Measurements from ENCODE around the gene LDHD. TPM values are rescaled to one million over a fixed set of nuclear protein-coding genes. Genes with fewer than 3 reads are reported as not detected.

Gene LDHD
- total and polyA plus RNA-seq, 2 of the 13 experiments (the other 11 are each of a cell fraction or from before 2014, with no cell fraction given), result 9.1 to 9.8 TPM

GRCh38 chr16:75130150-75130771 is 13.7 kb upstream of the LDHD start (continued):
- TF ChIP-seq RCOR2 (CRISPR knock-in tag; IDR thresholded peaks at IDR 0.05) (0 out of 2 replicates have a peak, but pooled peaks have one; percentile 15), MYC (CRISPR knock-in tag; IDR thresholded peaks at IDR 0.05; ENCODE audit: borderline replicate concordance) (no peak), TEAD3 (CRISPR knock-in tag; optimal IDR thresholded peaks at IDR 0.05; ENCODE audit: borderline replicate concordance) (peak; percentile 34), CEBPG (CRISPR knock-in tag; IDR thresholded peaks at IDR 0.05) (peak; percentile 54), ZNF772 (CRISPR knock-in tag; IDR thresholded peaks at IDR 0.05) (0 out of 2 replicates have a peak, but pooled peaks have one; percentile 49), ZNF784 (CRISPR knock-in tag; IDR thresholded peaks at IDR 0.05; ENCODE audit: borderline replicate concordance) (peak; percentile 23; the same call in 1 of the 2 replicates), ZHX1 (CRISPR knock-in tag; IDR thresholded peaks at IDR 0.05; ENCODE audit: low read depth) (0 out of 2 replicates have a peak, but pooled peaks have one; percentile 35), THAP7 (CRISPR knock-in tag; IDR thresholded peaks at IDR 0.05) (peak; percentile 46; the same call in 1 of the 2 replicates), ZNF230 (CRISPR knock-in tag; IDR thresholded peaks at IDR 0.05) (0 out of 2 replicates have a peak, but pooled peaks have one; percentile 24), ARID3A (IDR thresholded peaks at IDR 0.05; ENCODE audit: low read depth, low read length) (no peak), ERF (CRISPR knock-in tag; IDR thresholded peaks at IDR 0.05) (peak; percentile 30), ETV5 (CRISPR knock-in tag; IDR thresholded peaks at IDR 0.05; ENCODE audit: borderline replicate concordance) (0 out of 2 replicates have a peak, but pooled peaks have one; percentile 10), ZC3H4 (CRISPR knock-in tag; IDR thresholded peaks at IDR 0.05; ENCODE audit: borderline replicate concordance) (no peak), JUN (CRISPR knock-in tag; IDR thresholded peaks at IDR 0.05) (no peak), KMT2B (CRISPR knock-in tag; IDR thresholded peaks at IDR 0.05) (0 out of 2 replicates have a peak, but pooled peaks have one; percentile 4), TFDP2 (CRISPR knock-in tag; IDR thresholded peaks at IDR 0.05) (no peak), HOXA9 (CRISPR knock-in tag; IDR thresholded peaks at IDR 0.05; ENCODE audit: borderline replicate concordance) (no peak), ZNF652 (CRISPR knock-in tag; IDR thresholded peaks at IDR 0.05; ENCODE audit: borderline replicate concordance, low read depth) (0 out of 2 replicates have a peak, but pooled peaks have one; percentile 32), NR2F2 (IDR thresholded peaks at IDR 0.05; ENCODE audit: borderline replicate concordance, low read depth) (0 out of 2 replicates have a peak, but pooled peaks have one; percentile 5), SMC3 (IDR thresholded peaks at IDR 0.05; ENCODE audit: low read length) (peak; percentile 20; the same call in 1 of the 2 replicates), MEIS1 (CRISPR knock-in tag; IDR thresholded peaks at IDR 0.05; ENCODE audit: borderline replicate concordance) (no peak), EP300 (IDR thresholded peaks at IDR 0.05; ENCODE audit: low read depth in 2 of 2, low read length in 2 of 2) (peak in 1 of 2 experiments; percentile 37; a peak in 1 of 4 replicates), EP300 (CRISPR knock-in tag; IDR thresholded peaks at IDR 0.05; ENCODE audit: borderline replicate concordance) (no peak)
